Neural cell (in vitro differentiated cells): ENCODE results near the gene TSEN15. TPM values are rescaled to one million over a fixed set of nuclear protein-coding genes. Genes with fewer than 3 reads are reported as not detected.

Source experiments
- H2AFZ ChIP-seq: fragments of 200-600, 300-800 bp; sonication (generic), shearing (Covaris generic); 2 replicates; pipeline ENCODE4 v1.6.0; 2014; ENCODE audit warnings: low read depth, mild to moderate bottlenecking, antibody characterized with exemption, low read length, moderate library complexity
- H3F3A ChIP-seq: fragments of 200-600 bp; shearing (Covaris generic); 2 replicates; pipeline ENCODE4 v1.6.1; 2016; ENCODE audit warnings: mild to moderate bottlenecking, moderate library complexity, mixed read lengths, antibody characterized with exemption, low read length; ENCODE audit not compliant: insufficient read depth, poor library complexity, severe bottlenecking
- H3K27ac ChIP-seq: fragments of 200-600, 300-800 bp; sonication (generic), shearing (Covaris generic); 2 replicates; pipeline ENCODE4 v1.5.1; 2014; ENCODE audit warnings: mild to moderate bottlenecking, low read length, moderate library complexity
- H3K27me3 ChIP-seq: fragments of 300-800, 200-600 bp; sonication (generic), shearing (Covaris generic); 2 replicates; pipeline ENCODE4 v1.6.0; 2014; ENCODE audit warnings: mild to moderate bottlenecking, low read depth, low read length, moderate library complexity; ENCODE audit not compliant: insufficient read depth
- H3K36me3 ChIP-seq: fragments of 300-800, 200-600 bp; sonication (generic), shearing (Covaris generic); 2 replicates; pipeline ENCODE4 v1.5.1; 2014; ENCODE audit warnings: mild to moderate bottlenecking, antibody characterized with exemption, low read length, moderate library complexity; ENCODE audit not compliant: insufficient read depth
- H3K4me2 ChIP-seq: fragments of 300-800, 200-600 bp; sonication (generic), shearing (Covaris generic); 2 replicates; pipeline ENCODE4 v1.6.0; 2014; ENCODE audit warnings: mild to moderate bottlenecking, low read length
- H3K4me3 ChIP-seq: fragments of 300-800, 200-600 bp; sonication (generic), shearing (Covaris generic); 2 replicates; pipeline ENCODE4 v1.5.1; 2014; ENCODE audit warnings: mild to moderate bottlenecking, low read length, moderate library complexity
- H3K79me2 ChIP-seq: fragments of 200-600 bp; shearing (Covaris generic); replicated peaks from 2 replicates; pipeline ENCODE4 v1.6.0; 2014; ENCODE audit warnings: mild to moderate bottlenecking, low read length, moderate library complexity; ENCODE audit not compliant: insufficient read depth
- H3K9ac ChIP-seq: fragments of 300-800, 200-600 bp; sonication (generic), shearing (Covaris generic); 2 replicates; pipeline ENCODE4 v1.6.1; 2016; ENCODE audit warnings: mild to moderate bottlenecking, low read length, mixed read lengths
- H3K9me2 ChIP-seq: fragments of 200-600 bp; shearing (Covaris generic); 2 replicates; pipeline ENCODE4 v1.6.1; 2016; ENCODE audit warnings: mild to moderate bottlenecking, low read length, mixed read lengths; ENCODE audit not compliant: insufficient read depth
- H3K9me3 ChIP-seq: fragments of 200-600, 300-800 bp; sonication (generic), shearing (Covaris generic); 2 replicates; pipeline ENCODE4 v1.6.1; 2016; ENCODE audit warnings: mild to moderate bottlenecking, mixed run types, low read length, moderate library complexity, mixed read lengths
- H4K20me1 ChIP-seq: fragments of 200-600 bp; shearing (Covaris generic); 2 replicates; pipeline ENCODE4 v1.6.1; 2016; ENCODE audit warnings: mild to moderate bottlenecking, mixed run types; ENCODE audit not compliant: insufficient read depth
- EP300 ChIP-seq: fragments of 450-650 bp; conservative IDR thresholded peaks from 2 replicates; pipeline ENCODE4 v1.6.1; 2014; ENCODE audit warnings: antibody characterized with exemption, mild to moderate bottlenecking, moderate library complexity; ENCODE audit not compliant: poor library complexity, severe bottlenecking
- EZH2 ChIP-seq: fragments of 200-600, 300-800 bp; shearing (Covaris generic), sonication (generic); IDR thresholded peaks from 2 replicates; pipeline ENCODE4 v1.6.1; 2014; ENCODE audit warnings: antibody characterized with exemption, low read length, borderline replicate concordance, mild to moderate bottlenecking; ENCODE audit not compliant: insufficient read depth, poor library complexity, severe bottlenecking
- MXI1 ChIP-seq: fragments of 450-650 bp; conservative IDR thresholded peaks from 2 replicates; pipeline ENCODE4 v1.6.1; 2014; ENCODE audit warnings: antibody characterized with exemption, mild to moderate bottlenecking; ENCODE audit not compliant: poor library complexity, severe bottlenecking
- POLR2AphosphoS5 ChIP-seq: IDR thresholded peaks from 2 replicates; pipeline ENCODE4 v1.6.1; 2012
- RAD21 ChIP-seq: fragments of 450-650 bp; conservative IDR thresholded peaks from 2 replicates; pipeline ENCODE4 v1.6.1; 2014; ENCODE audit warnings: antibody characterized with exemption, mild to moderate bottlenecking, moderate library complexity
- SMC3 ChIP-seq: fragments of 450-650 bp; conservative IDR thresholded peaks from 2 replicates; pipeline ENCODE4 v1.6.1; 2014; ENCODE audit warnings: antibody characterized with exemption, mild to moderate bottlenecking, moderate library complexity; ENCODE audit not compliant: poor library complexity
- TAF1 ChIP-seq: IDR thresholded peaks from 2 replicates; pipeline ENCODE4 v1.6.1; 2012; ENCODE audit warnings: low read depth
- polyA plus RNA-seq: library from polyadenylated mRNA; depleted of rRNA; stranded (reverse); fragments of >200 nt; gene quantifications from 2 replicates; pipeline ENCODE4 v1.2.3, GENCODE V29; 2014
- TF ChIP-seq, protein P1 (sequence below): fragments of 450-650 bp; IDR thresholded peaks from 2 replicates; pipeline ENCODE4 v1.5.1; 2014; ENCODE audit warnings: antibody characterized with exemption, mild to moderate bottlenecking, moderate library complexity; ENCODE audit not compliant: poor library complexity, severe bottlenecking
- TF ChIP-seq, protein P2 (sequence below): IDR thresholded peaks from 2 replicates; pipeline ENCODE4 v1.6.1; 2012; ENCODE audit warnings: borderline replicate concordance

The TSEN15 gene
- polyA plus RNA-seq, 1 donor from 2014 or later = 56.9 TPM

DNA sequence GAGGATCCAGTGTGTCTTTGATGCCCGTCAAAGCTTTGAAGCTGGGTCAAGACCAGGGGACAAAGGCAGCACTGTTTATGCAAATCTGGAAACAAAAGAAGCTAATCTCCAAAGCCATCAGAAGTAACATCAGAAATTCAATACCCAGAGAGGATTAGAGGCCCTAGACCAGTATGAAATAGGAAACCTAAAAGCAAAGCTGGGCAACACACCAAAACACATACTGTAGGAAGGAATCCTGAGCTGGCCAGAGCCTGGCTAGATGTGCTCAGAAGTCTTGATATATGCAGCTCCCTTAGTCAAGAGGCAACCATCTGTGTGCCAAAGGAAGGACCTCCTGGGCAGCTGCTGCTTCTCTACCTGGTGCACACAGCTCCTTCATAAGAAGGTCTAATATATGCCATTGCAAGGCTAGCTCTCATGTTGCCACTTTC, 26.3 kb upstream of the TSEN15 start:
- H3K4me2 ChIP-seq = no peak overlapping the region
- H2AFZ ChIP-seq = no peak overlapping the region
- H3K27me3 ChIP-seq = no peaks in the 10 kb centered on the region
- no peaks in the 10 kb centered on the region for H3K79me2 ChIP-seq
- TF ChIP-seq POLR2AphosphoS5 = no peak
- H3K4me3 ChIP-seq = no peak overlapping the region
- no peaks in the 10 kb centered on the region for H3F3A ChIP-seq
- H3K36me3 ChIP-seq = no peaks in the 10 kb centered on the region
- H3K27ac ChIP-seq = no peak overlapping the region
- H3K9ac ChIP-seq = no peak overlapping the region
- no peaks in the 10 kb centered on the region for H3K9me3 ChIP-seq
- no peaks in the 10 kb centered on the region for H4K20me1 ChIP-seq
- H3K9me2 ChIP-seq = no peaks in the 10 kb centered on the region

- Histone ChIP-seq H4K20me1 (no peaks in the 10 kb centered on the region), H2AFZ (no peak overlapping the region), H3K27me3 (no peaks in the 10 kb centered on the region), H3K9me3 (no peaks in the 10 kb centered on the region), H3F3A (no peaks in the 10 kb centered on the region), H3K79me2 (no peaks in the 10 kb centered on the region), H3K9me2 (no peaks in the 10 kb centered on the region), H3K9ac (no peak overlapping the region), H3K27ac (no peak overlapping the region), H3K4me2 (no peak overlapping the region), H3K4me3 (no peak overlapping the region), H3K36me3 (no peaks in the 10 kb centered on the region)
- no peak for TF ChIP-seq RAD21
- TF ChIP-seq, protein P1, sequence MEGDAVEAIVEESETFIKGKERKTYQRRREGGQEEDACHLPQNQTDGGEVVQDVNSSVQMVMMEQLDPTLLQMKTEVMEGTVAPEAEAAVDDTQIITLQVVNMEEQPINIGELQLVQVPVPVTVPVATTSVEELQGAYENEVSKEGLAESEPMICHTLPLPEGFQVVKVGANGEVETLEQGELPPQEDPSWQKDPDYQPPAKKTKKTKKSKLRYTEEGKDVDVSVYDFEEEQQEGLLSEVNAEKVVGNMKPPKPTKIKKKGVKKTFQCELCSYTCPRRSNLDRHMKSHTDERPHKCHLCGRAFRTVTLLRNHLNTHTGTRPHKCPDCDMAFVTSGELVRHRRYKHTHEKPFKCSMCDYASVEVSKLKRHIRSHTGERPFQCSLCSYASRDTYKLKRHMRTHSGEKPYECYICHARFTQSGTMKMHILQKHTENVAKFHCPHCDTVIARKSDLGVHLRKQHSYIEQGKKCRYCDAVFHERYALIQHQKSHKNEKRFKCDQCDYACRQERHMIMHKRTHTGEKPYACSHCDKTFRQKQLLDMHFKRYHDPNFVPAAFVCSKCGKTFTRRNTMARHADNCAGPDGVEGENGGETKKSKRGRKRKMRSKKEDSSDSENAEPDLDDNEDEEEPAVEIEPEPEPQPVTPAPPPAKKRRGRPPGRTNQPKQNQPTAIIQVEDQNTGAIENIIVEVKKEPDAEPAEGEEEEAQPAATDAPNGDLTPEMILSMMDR = no peak
- no peak for TF ChIP-seq MXI1
- TF ChIP-seq POLR2AphosphoS5 = no peak
- no peak for TF ChIP-seq EP300
- TF ChIP-seq SMC3 = no peak
- no peak for TF ChIP-seq TAF1
- no peak for TF ChIP-seq EZH2
- TF ChIP-seq, protein P2, sequence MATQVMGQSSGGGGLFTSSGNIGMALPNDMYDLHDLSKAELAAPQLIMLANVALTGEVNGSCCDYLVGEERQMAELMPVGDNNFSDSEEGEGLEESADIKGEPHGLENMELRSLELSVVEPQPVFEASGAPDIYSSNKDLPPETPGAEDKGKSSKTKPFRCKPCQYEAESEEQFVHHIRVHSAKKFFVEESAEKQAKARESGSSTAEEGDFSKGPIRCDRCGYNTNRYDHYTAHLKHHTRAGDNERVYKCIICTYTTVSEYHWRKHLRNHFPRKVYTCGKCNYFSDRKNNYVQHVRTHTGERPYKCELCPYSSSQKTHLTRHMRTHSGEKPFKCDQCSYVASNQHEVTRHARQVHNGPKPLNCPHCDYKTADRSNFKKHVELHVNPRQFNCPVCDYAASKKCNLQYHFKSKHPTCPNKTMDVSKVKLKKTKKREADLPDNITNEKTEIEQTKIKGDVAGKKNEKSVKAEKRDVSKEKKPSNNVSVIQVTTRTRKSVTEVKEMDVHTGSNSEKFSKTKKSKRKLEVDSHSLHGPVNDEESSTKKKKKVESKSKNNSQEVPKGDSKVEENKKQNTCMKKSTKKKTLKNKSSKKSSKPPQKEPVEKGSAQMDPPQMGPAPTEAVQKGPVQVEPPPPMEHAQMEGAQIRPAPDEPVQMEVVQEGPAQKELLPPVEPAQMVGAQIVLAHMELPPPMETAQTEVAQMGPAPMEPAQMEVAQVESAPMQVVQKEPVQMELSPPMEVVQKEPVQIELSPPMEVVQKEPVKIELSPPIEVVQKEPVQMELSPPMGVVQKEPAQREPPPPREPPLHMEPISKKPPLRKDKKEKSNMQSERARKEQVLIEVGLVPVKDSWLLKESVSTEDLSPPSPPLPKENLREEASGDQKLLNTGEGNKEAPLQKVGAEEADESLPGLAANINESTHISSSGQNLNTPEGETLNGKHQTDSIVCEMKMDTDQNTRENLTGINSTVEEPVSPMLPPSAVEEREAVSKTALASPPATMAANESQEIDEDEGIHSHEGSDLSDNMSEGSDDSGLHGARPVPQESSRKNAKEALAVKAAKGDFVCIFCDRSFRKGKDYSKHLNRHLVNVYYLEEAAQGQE = no peak
These were observed 23.5 kb upstream of the TSEN15 start for GRCh38 chr1:184027826-184028695.
